AG09319 (cell line): ENCODE data around the gene GSE1.

Experiments
- DNase-seq: peaks from one replicate; pipeline ENCODE4 v3.0.0-alpha.2; 2010; ENCODE audit warnings: low read depth; ENCODE audit errors: extremely low read depth
- TF ChIP-seq, protein P1 (sequence below): IDR thresholded peaks from 2 replicates; pipeline ENCODE4 v1.5.1; 2011; ENCODE audit warnings: low read depth, mild to moderate bottlenecking, inconsistent platforms, low read length, moderate library complexity

GSE1 gene

DNA sequence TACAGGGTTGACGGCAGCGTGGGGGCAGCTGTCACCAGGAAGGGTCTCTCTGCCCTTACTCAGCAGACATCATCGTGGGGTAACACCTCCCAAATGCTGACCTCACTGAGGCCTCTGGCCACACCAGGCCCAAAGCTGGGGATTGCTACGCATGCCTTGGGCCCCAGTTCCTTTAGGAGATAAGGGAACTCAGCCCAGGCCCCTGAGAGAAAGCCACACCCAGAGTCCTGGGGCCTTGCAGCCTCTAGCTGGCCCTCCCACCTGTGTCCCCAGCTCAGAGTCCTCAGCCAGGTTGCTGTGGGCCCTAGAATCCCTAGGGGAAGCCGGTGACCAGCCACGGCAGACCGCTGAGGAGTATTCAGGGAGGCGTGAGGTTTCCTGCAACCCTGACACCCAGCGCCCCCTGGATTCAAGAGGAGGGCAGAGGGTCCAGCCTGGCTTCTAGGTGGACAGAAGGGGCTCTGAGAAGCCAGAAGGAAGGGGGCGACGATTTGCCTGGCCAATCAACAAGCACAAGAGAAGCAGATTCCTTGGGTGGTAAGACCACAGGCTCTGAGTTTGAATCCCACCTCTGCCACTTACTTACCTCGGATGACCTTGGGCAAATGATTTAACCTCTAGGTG is 85.9 kb downstream of the GSE1 start:
- TF ChIP-seq, protein P1, sequence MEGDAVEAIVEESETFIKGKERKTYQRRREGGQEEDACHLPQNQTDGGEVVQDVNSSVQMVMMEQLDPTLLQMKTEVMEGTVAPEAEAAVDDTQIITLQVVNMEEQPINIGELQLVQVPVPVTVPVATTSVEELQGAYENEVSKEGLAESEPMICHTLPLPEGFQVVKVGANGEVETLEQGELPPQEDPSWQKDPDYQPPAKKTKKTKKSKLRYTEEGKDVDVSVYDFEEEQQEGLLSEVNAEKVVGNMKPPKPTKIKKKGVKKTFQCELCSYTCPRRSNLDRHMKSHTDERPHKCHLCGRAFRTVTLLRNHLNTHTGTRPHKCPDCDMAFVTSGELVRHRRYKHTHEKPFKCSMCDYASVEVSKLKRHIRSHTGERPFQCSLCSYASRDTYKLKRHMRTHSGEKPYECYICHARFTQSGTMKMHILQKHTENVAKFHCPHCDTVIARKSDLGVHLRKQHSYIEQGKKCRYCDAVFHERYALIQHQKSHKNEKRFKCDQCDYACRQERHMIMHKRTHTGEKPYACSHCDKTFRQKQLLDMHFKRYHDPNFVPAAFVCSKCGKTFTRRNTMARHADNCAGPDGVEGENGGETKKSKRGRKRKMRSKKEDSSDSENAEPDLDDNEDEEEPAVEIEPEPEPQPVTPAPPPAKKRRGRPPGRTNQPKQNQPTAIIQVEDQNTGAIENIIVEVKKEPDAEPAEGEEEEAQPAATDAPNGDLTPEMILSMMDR = no peak
- DNase-seq = no peak

DNA sequence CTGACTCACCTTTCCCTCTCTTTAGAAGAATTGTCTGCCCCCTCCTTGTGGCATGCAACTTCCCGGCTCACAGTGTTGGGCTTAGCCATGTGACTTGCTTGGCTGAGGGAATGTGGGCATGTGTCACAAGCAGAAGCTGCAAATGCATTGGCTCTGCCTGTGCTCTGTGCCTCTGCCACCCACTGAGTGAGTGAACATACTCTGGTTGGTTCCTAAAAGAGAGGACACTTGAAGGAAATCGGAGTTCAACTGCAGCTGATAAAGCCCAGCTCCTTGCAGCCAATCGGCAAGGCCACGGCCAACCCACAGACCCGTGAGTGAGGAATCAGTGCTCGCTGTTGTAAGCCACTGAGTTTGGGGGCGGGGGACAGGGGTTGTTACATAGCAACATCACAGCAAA is 86.5 kb downstream of the GSE1 start:
- no peak for DNase-seq
- TF ChIP-seq, protein P1 = no peak

DNA sequence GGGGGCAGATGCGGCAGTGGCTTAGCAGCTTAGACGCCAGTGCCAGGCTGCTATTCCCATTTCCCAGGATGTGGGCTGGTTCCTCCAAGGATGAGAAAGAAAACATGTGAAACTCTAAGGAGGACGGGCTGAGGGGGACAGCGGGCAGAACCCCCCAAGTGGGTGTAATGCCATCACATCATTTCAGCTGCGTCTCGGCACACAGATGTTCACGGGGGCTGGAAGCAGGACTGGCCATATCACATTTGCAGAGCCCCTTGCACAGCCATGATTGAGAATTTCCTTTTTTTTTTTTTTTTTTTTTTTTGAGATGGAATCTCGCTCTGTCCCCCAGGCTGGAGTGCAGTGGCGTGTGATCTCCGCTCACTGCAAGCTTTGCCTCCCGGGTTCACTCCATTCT is 90.9 kb downstream of the GSE1 start:
- DNase-seq = no peak
- TF ChIP-seq, protein P1 = no peak

DNA sequence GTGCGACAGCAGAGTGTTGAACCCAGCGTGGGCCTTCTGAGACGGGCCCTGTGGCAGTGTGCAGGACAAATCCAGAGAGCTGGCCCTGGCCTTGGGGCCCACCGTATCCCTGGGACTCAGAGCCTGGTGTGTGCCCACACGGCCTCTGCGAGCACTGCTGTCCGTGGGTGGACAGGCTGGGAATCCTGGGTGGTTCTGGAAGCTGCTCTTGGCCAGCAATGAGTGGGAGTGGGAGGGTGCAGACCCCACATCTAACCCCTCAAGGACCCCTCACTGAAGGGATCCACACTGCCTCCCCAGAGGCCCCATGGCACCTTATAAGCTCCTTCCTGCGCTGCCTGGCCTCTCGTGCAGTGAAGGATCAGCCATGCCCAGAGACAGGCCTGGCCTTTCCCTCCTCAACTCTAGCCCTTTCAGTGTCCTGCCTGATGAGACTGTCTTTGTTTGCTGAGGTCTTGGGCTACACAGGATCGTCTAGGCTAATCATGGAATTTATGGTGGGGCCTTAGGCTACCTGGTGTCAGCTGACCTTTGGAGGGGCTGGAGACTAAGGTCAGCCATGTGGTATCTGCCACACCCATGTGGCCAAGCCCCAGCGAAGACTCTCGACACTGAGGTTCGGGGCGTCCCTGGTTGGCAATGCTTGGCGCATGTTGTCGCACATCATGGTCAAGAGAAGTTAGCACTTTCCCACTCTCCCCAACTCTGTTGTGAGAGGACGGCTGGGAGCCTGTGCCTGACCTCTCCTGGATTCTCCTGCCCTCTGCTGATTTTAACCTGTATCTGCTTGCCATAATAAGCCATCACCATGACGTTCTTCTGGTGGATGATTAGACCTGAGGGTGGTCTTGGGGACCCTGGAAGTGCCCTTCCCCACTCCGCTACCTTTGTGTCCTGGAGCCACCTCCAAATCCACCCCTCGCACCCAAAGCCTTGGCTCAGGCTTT is 92.1 kb downstream of the GSE1 start:
- no peak for DNase-seq
- TF ChIP-seq, protein P1 = no peak

DNA sequence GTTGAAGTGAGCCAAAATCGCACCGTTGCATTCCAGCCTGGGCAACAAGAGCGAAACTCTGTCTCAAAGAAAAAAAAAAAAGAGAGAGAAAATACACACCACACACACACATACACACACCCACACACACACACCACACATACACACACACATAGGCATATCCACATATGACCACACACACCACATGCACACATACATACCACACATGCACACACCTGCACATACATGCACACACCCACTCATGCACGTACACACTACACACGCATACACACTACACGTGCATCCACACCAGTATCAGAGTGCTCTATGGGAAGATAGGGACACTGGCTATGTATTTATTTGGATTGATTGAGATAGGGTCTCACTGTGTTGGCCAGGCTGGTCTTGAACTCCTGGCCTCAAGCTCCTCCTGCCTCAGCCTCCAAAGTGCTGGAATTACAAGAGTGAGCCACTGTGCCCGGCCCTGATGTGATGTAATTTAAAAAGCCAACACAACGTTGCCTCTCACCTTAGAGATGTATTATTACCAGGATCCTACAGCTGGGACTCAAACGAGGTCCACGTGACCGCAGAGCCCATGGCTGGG is 93.4 kb downstream of the GSE1 start:
- DNase-seq = no peak
- TF ChIP-seq, protein P1 = no peak

DNA sequence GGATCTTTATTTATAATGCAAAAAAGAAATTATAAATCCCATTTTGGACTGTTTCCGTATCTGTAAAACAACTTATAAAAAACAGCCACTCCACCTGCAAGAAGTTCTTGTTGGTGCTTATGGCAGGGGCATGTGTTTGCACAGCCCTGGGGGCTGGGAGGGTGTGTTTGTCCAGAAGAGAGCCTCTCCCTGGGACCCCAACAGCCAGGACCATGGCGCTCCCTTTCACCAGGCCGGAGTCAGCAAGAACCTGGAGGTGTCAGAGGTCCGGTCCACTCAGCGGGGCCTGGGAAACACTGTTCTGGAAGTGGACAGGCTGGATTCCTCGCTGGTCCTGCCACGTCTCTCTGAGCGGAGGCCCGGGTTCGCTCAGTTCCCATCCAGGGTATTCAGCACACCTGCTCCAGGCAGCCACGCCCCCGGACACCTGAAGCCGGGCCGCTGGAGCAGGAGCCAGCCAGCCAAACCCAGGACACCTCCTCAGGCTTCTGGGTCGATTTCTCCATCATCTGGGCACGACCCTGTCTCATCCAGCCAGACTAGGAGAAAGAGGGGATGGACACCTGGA is 94.5 kb downstream of the GSE1 start:
- TF ChIP-seq, protein P1 = no peak
- no peak for DNase-seq
